ENCODE measurements around the gene C1orf159.

- TF ChIP-seq, protein P1, sequence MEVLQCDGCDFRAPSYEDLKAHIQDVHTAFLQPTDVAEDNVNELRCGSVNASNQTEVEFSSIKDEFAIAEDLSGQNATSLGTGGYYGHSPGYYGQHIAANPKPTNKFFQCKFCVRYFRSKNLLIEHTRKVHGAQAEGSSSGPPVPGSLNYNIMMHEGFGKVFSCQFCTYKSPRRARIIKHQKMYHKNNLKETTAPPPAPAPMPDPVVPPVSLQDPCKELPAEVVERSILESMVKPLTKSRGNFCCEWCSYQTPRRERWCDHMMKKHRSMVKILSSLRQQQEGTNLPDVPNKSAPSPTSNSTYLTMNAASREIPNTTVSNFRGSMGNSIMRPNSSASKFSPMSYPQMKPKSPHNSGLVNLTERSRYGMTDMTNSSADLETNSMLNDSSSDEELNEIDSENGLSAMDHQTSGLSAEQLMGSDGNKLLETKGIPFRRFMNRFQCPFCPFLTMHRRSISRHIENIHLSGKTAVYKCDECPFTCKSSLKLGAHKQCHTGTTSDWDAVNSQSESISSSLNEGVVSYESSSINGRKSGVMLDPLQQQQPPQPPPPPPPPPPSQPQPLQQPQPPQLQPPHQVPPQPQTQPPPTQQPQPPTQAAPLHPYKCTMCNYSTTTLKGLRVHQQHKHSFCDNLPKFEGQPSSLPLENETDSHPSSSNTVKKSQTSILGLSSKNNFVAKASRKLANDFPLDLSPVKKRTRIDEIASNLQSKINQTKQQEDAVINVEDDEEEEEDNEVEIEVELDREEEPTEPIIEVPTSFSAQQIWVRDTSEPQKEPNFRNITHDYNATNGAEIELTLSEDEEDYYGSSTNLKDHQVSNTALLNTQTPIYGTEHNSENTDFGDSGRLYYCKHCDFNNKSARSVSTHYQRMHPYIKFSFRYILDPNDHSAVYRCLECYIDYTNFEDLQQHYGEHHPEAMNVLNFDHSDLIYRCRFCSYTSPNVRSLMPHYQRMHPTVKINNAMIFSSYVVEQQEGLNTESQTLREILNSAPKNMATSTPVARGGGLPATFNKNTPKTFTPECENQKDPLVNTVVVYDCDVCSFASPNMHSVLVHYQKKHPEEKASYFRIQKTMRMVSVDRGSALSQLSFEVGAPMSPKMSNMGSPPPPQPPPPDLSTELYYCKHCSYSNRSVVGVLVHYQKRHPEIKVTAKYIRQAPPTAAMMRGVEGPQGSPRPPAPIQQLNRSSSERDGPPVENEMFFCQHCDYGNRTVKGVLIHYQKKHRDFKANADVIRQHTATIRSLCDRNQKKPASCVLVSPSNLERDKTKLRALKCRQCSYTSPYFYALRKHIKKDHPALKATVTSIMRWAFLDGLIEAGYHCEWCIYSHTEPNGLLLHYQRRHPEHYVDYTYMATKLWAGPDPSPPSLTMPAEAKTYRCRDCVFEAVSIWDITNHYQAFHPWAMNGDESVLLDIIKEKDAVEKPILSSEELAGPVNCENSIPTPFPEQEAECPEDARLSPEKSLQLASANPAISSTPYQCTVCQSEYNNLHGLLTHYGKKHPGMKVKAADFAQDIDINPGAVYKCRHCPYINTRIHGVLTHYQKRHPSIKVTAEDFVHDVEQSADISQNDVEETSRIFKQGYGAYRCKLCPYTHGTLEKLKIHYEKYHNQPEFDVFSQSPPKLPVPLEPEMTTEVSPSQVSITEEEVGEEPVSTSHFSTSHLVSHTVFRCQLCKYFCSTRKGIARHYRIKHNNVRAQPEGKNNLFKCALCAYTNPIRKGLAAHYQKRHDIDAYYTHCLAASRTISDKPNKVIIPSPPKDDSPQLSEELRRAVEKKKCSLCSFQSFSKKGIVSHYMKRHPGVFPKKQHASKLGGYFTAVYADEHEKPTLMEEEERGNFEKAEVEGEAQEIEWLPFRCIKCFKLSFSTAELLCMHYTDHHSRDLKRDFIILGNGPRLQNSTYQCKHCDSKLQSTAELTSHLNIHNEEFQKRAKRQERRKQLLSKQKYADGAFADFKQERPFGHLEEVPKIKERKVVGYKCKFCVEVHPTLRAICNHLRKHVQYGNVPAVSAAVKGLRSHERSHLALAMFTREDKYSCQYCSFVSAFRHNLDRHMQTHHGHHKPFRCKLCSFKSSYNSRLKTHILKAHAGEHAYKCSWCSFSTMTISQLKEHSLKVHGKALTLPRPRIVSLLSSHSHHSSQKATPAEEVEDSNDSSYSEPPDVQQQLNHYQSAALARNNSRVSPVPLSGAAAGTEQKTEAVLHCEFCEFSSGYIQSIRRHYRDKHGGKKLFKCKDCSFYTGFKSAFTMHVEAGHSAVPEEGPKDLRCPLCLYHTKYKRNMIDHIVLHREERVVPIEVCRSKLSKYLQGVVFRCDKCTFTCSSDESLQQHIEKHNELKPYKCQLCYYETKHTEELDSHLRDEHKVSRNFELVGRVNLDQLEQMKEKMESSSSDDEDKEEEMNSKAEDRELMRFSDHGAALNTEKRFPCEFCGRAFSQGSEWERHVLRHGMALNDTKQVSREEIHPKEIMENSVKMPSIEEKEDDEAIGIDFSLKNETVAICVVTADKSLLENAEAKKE (CRISPR knock-in tag; IDR thresholded peaks at IDR 0.05), result no peak
- no peak for TF ChIP-seq CTCF (conservative IDR thresholded peaks at IDR 0.05; ENCODE audit: low read depth in 2 of 2)
- TF ChIP-seq REST (IDR thresholded peaks at IDR 0.05; ENCODE audit: unreplicated experiment), result no peak
- TF ChIP-seq NANOG (IDR thresholded peaks at IDR 0.05; ENCODE audit: borderline replicate concordance), result no peak
- TF ChIP-seq EZH2 (IDR thresholded peaks at IDR 0.05; ENCODE audit: low read depth, unreplicated experiment), result no peak
- TF ChIP-seq POLR2AphosphoS5 (IDR thresholded peaks at IDR 0.05; ENCODE audit: low read depth), result no peak
- no peak for TF ChIP-seq EZH2phosphoT487 (IDR thresholded peaks at IDR 0.05; ENCODE audit: unreplicated experiment)
- TF ChIP-seq CREB1 (CRISPR knock-in tag; IDR thresholded peaks at IDR 0.05; ENCODE audit: low read depth), result no peak
Measured at GRCh38 chr1:1073743-1074587, 41.9 kb downstream of the C1orf159 start, which contains the start of gene RNF223.
